Neuronal stem cell (in vitro differentiated cells): ENCODE results near the gene LRRC28.

Experiments used
- DNase-seq: peaks from one replicate; pipeline ENCODE4 v3.0.0-alpha.2; 2013; ENCODE audit warnings: low spot score
- H2AFZ ChIP-seq: one replicate; pipeline ENCODE4 v1.6.1; 2013; ENCODE audit warnings: mild to moderate bottlenecking, low read length, inconsistent platforms
- H2AK5ac ChIP-seq: 2 replicates; pipeline ENCODE4 v1.6.1; 2013; ENCODE audit warnings: low read depth, mild to moderate bottlenecking, inconsistent platforms, low read length, moderate library complexity, mixed read lengths
- H2BK120ac ChIP-seq: 2 replicates; pipeline ENCODE4 v1.6.1; 2013; ENCODE audit warnings: low read depth, mild to moderate bottlenecking, inconsistent platforms, low read length, moderate library complexity, mixed read lengths
- H2BK12ac ChIP-seq: one replicate; pipeline ENCODE4 v1.6.1; 2013; ENCODE audit warnings: low read length, inconsistent platforms
- H2BK15ac ChIP-seq: 2 replicates; pipeline ENCODE4 v1.6.1; 2013; ENCODE audit warnings: mild to moderate bottlenecking, low read length, inconsistent platforms, mixed read lengths
- H2BK5ac ChIP-seq: one replicate; pipeline ENCODE4 v1.6.1; 2013; ENCODE audit warnings: inconsistent platforms, mild to moderate bottlenecking, low read length, moderate library complexity
- H3K14ac ChIP-seq: one replicate; pipeline ENCODE4 v1.6.1; 2013; ENCODE audit warnings: low read length, inconsistent platforms
- H3K18ac ChIP-seq: 2 replicates; pipeline ENCODE4 v1.6.1; 2013; ENCODE audit warnings: low read length, inconsistent platforms
- H3K23ac ChIP-seq: 2 replicates; pipeline ENCODE4 v1.6.1; 2013; ENCODE audit warnings: low read depth, mild to moderate bottlenecking, mixed read lengths, low read length, inconsistent platforms; ENCODE audit not compliant: poor library complexity
- H3K27ac ChIP-seq: replicated peaks from 3 replicates; pipeline ENCODE4 v1.5.1; 2013; ENCODE audit warnings: low read length, inconsistent platforms
- H3K27me3 ChIP-seq, 3 experiments: 2 replicates each; pipeline ENCODE4 v1.6.1; 2013; ENCODE audit warnings: low read length in 3 of 3, mild to moderate bottlenecking in 2 of 3, inconsistent platforms in 1 of 3, low read depth in 1 of 3, mixed read lengths in 1 of 3, moderate library complexity in 1 of 3; ENCODE audit not compliant: control insufficient read depth in 3 of 3, insufficient read depth in 3 of 3
- H3K36me3 ChIP-seq, 2 donors: replicated peaks in 1 of 2; 2 replicates each; pipeline ENCODE4 v1.6.1; 2013; ENCODE audit warnings: low read length in 2 of 2; ENCODE audit not compliant: control insufficient read depth in 2 of 2, insufficient read depth in 2 of 2
- H3K4ac ChIP-seq: 2 replicates; pipeline ENCODE4 v1.6.1; 2013; ENCODE audit warnings: inconsistent platforms, mild to moderate bottlenecking, low read length, moderate library complexity
- H3K4me1 ChIP-seq, 2 donors: 1 replicate in 1 of 2; 2 replicates in 1 of 2; pipeline ENCODE4 v1.6.1; 2013; ENCODE audit warnings: low read length in 2 of 2, low read depth in 1 of 2; ENCODE audit not compliant: control insufficient read depth in 2 of 2, insufficient read depth in 1 of 2
- H3K4me2 ChIP-seq: one replicate; pipeline ENCODE4 v1.6.1; 2013; ENCODE audit warnings: mild to moderate bottlenecking, low read length, inconsistent platforms; ENCODE audit not compliant: insufficient read depth, poor library complexity, severe bottlenecking
- H3K4me3 ChIP-seq, 2 donors: 2 replicates each; pipeline ENCODE4 v1.5.1; 2013; ENCODE audit warnings: low read length in 2 of 2, mild to moderate bottlenecking in 2 of 2, inconsistent platforms in 1 of 2, moderate library complexity in 1 of 2
- H3K79me1 ChIP-seq: one replicate; pipeline ENCODE4 v1.6.1; 2013; ENCODE audit warnings: low read depth, mild to moderate bottlenecking, inconsistent platforms, low read length, moderate library complexity
- H3K9ac ChIP-seq: one replicate; pipeline ENCODE4 v1.6.1; 2013; ENCODE audit warnings: mild to moderate bottlenecking, low read depth, low read length, inconsistent platforms; ENCODE audit not compliant: poor library complexity
- H3K9me3 ChIP-seq, 2 donors: replicated peaks in 1 of 2; 2 replicates each; pipeline versions ENCODE3 to v1.6.1; 2013; ENCODE audit warnings: low read length in 2 of 2, mild to moderate bottlenecking in 2 of 2, inconsistent platforms in 1 of 2, low read depth in 1 of 2, mixed read lengths in 1 of 2, moderate library complexity in 1 of 2; ENCODE audit not compliant: control insufficient read depth in 2 of 2, insufficient read depth in 1 of 2
- H4K8ac ChIP-seq: one replicate; pipeline ENCODE4 v1.6.1; 2013; ENCODE audit warnings: low read depth, mild to moderate bottlenecking, inconsistent platforms, low read length, moderate library complexity
- H4K91ac ChIP-seq: one replicate; pipeline ENCODE4 v1.6.1; 2013; ENCODE audit warnings: low read length, low read depth, mild to moderate bottlenecking, inconsistent platforms; ENCODE audit not compliant: poor library complexity
- WGBS, 2 donors: extraction: QIAGEN DNeasy Blood & Tissue Kit; methylation state at CpG; one replicate each; pipeline ENCODE4 v1.1.7; 2013; ENCODE audit warnings: missing lambda C conversion rate in 2 of 2, mixed read lengths in 1 of 2; ENCODE audit not compliant: insufficient read length in 2 of 2, insufficient replicate concordance in 1 of 2; ENCODE audit errors: extremely low coverage in 2 of 2; 5-methylcytosine and 5-hydroxymethylcytosine counted together

The LRRC28 gene

DNA sequence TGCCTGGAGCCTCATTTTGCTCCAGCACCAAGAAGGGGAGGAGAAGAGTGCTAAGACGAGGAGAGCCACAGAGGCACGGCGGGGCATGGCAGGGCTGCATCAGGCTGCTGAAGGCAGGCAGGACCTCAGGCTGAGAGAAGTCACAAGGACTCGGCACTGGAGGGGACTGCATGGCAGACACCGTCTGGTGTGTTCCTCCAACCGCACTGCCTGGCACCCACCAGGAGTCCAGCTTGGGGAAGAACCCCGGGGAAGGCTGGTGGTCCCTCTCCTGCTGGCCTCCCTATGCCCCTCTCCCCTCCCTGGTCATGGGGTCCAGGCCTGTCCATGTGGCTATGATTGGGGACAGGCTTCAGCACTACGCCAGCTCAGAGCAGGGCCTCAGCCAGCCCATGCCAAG lies 161.3 kb downstream of the LRRC28 start:
- Histone ChIP-seq H3K79me1 (no peaks in the 10 kb centered on the region), H3K14ac (no peak overlapping the region), H4K91ac (no peak overlapping the region), H3K9me3 (no peaks in the 10 kb centered on the region), H2BK5ac (no peak overlapping the region), H3K36me3 (peaks cover 0 to 2% of the 10 kb centered on the region in 2 donors), H3K4me3 (peak overlapping the region in 1 of 2 donors; percentile 1), H2AFZ (no peak overlapping the region), H3K27me3 (no peaks in the 10 kb centered on the region), H3K18ac (no peak overlapping the region), H3K4me1 (peaks cover 0 to 3% of the 10 kb centered on the region in 2 donors), H3K9ac (no peak overlapping the region), H3K23ac (no peak overlapping the region), H2BK15ac (no peak overlapping the region), H2BK120ac (peak overlapping the region; percentile 64), H3K4ac (no peak overlapping the region), H2BK12ac (peak overlapping the region; percentile 50), H4K8ac (peak overlapping the region; percentile 19), H3K4me2 (no peak overlapping the region), H3K27ac (no peak overlapping the region), H2AK5ac (peak overlapping the region; percentile 71)
- no peak for DNase-seq
- no CpG with 5 or more reads among the region's 8 CpGs for WGBS, 2 donors

DNA sequence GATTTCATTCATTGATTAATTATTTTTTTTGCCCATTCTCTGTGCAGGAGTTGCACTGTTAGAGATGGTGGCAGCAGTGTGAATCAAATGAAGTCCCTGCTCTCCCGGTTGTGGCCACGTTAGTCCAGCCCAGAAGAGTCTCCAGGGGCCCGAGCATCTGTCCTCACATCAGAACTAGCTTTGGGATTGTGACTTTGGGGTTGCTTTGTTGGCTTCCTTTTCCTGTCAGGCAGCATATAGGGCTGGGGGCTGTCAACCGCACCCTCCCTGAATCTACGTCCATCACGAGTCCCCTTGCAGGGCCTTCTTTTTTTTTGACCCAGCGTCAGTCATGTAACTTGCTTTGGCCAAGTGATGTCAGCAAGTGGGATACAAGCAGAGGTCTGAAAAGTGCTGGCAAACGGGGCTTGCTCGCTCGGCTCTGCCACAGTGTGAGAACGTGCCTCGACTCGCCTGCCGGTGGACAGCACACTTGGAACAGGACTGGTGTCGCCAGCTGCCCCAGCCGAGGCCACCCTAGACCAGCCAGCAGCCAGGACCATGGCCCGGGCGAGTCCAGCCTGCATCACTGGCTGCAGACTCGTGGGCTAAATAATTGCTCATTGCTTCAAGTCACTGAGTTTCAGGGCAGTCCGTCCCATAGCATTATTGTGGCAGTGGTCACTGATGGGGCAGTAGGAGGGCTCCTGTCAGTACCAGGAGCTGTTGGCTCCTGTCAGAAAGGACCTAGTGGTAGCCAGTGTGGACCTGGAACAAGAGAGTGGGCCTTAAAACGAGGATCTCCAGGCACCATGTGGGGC lies 162.9 kb downstream of the LRRC28 start:
- H3K27ac ChIP-seq, result no peak overlapping the region
- H2AFZ ChIP-seq, result no peak overlapping the region
- H3K9ac ChIP-seq, result no peak overlapping the region
- WGBS, 2 donors, result no CpG with 5 or more reads among the region's 21 CpGs
- H3K18ac ChIP-seq, result no peak overlapping the region
- H2AK5ac ChIP-seq, result no peak overlapping the region
- H3K9me3 ChIP-seq, result no peaks in the 10 kb centered on the region
- no peaks in the 10 kb centered on the region for H3K79me1 ChIP-seq
- H3K4me3 ChIP-seq, result no peak overlapping the region
- H2BK15ac ChIP-seq, result no peak overlapping the region
- no peak overlapping the region for H3K4me2 ChIP-seq
- no peak for DNase-seq
- peaks cover 0 to 2% of the 10 kb centered on the region in 2 donors for H3K36me3 ChIP-seq
- H4K91ac ChIP-seq, result no peak overlapping the region
- peak overlapping the region; percentile 1 for H2BK5ac ChIP-seq
- H2BK12ac ChIP-seq, result no peak overlapping the region
- peaks cover 0 to 3% of the 10 kb centered on the region in 2 donors for H3K4me1 ChIP-seq
- H2BK120ac ChIP-seq, result no peak overlapping the region
- no peak overlapping the region for H3K4ac ChIP-seq
- H4K8ac ChIP-seq, result no peak overlapping the region
- no peak overlapping the region for H3K14ac ChIP-seq
- no peak overlapping the region for H3K23ac ChIP-seq
- H3K27me3 ChIP-seq, result no peaks in the 10 kb centered on the region

DNA sequence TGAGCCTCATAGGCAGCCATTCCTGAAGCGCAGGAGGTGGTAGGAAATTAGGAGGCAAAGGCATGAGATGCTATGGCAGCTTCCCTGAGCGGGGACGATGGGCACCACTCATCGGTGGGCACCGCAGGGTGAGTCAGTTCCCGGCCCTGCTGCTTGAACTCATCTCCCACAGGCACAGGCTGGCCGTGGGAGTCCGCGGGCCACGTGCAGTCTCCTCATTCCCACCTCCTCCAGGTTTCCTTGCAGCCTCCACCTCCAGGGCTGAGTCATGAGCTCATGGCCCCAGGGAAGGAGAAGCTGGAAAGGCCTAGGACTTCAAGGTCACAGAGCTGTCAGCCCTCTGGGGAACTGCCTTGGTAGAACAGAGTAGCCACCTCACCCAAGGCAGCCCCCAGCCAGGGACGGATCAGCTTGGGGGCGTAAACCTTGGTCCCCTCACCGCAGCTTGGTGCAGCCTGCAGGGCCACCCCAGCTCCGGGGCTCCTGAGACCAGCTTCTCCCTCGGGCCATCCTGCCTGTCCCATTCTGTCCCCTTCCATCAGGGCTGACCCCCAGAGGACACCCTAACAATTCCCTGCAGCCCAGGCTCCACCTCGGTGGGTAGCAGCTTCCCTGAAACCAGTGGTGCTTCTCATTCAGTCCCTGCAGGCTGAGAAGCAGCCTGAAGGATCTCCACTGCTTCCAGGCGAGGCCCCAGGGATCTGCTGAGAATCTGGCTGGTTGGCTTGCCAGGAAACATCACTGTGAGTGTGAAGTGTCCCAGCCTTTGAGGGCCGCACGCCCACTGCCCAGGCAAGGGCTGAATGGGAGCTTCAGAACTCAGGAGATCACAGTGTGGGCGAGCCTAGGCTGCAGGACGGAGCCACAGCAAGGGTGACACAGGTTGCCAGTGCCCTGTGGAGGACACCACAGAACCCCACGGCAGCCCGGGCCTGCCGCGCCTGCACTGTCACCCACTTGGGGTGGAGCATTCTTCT lies 163.8 kb downstream of the LRRC28 start:
- H3K4ac ChIP-seq, result no peak overlapping the region
- peak overlapping the region; percentile 67 for H2BK120ac ChIP-seq
- no peak overlapping the region for H2AFZ ChIP-seq
- peaks cover 0 to 3% of the 10 kb centered on the region in 2 donors for H3K4me1 ChIP-seq
- H2AK5ac ChIP-seq, result peak overlapping the region; percentile 68
- no CpG with 5 or more reads among the region's 25 CpGs for WGBS, 2 donors
- no peaks in the 10 kb centered on the region for H3K27me3 ChIP-seq
- H2BK12ac ChIP-seq, result peak overlapping the region; percentile 73
- peak overlapping the region; percentile 1 for H2BK5ac ChIP-seq
- no peak overlapping the region for H4K91ac ChIP-seq
- no peak overlapping the region for H3K4me2 ChIP-seq
- no peak for DNase-seq
- peak overlapping the region; percentile 3 for H3K14ac ChIP-seq
- H3K9ac ChIP-seq, result no peak overlapping the region
- H3K79me1 ChIP-seq, result no peaks in the 10 kb centered on the region
- H3K9me3 ChIP-seq, result no peaks in the 10 kb centered on the region
- H3K23ac ChIP-seq, result peak overlapping the region; percentile 67
- H3K18ac ChIP-seq, result peak overlapping the region; percentile 80
- peaks cover 0 to 2% of the 10 kb centered on the region in 2 donors for H3K36me3 ChIP-seq
- peak overlapping the region; percentile 17 for H4K8ac ChIP-seq
- no peak overlapping the region for H3K27ac ChIP-seq
- H2BK15ac ChIP-seq, result peak overlapping the region; percentile 38
- H3K4me3 ChIP-seq, result peak overlapping the region in 1 of 2 donors; percentile 10
